AG04450 (cell line): ENCODE measurements around the gene UQCC2. TPM values are rescaled to one million over a fixed set of nuclear protein-coding genes. Genes with fewer than 3 reads are reported as not detected.

Experiments used
- CTCF ChIA-PET: fragments of 300-600, 350-600 bp; formaldehyde crosslinking; extraction: SDS; loops from one replicate; lab custom pipeline; 2022; ENCODE audit warnings: antibody characterized with exemption, inconsistent platforms; lab: Charles Lee
- POLR2A ChIA-PET: fragments of 350-600 bp; formaldehyde crosslinking; extraction: SDS; loops from one replicate; lab custom pipeline; 2021; ENCODE audit warnings: antibody characterized with exemption, inconsistent platforms; lab: Yijun Ruan, JAX
- DNase-seq: peaks from one replicate; pipeline ENCODE4 v3.0.0-alpha.2; 2011; ENCODE audit warnings: low read depth, low spot score
- H3K27ac ChIP-seq: one replicate; pipeline ENCODE4 v1.5.1; 2012; ENCODE audit warnings: low read depth, low read length, control low read depth
- H3K27me3 ChIP-seq: one replicate; pipeline ENCODE4 v1.6.0; 2012; ENCODE audit warnings: low read length; ENCODE audit not compliant: control insufficient read depth, insufficient read depth
- H3K4me3 ChIP-seq: 2 replicates; pipeline ENCODE4 v1.5.1; 2011; ENCODE audit warnings: mild to moderate bottlenecking, low read depth, low read length, control low read depth
- H3K9me3 ChIP-seq: 2 replicates; pipeline ENCODE4 v1.5.1; 2012; ENCODE audit warnings: low read length; ENCODE audit not compliant: control insufficient read depth, insufficient read depth
- CTCF ChIP-seq: IDR thresholded peaks from 2 replicates; pipeline ENCODE4 v1.5.1; 2011; ENCODE audit warnings: low read depth, low read length, control low read depth, inconsistent platforms
- polyA plus RNA-seq: library from polyadenylated mRNA; depleted of rRNA; stranded (reverse); fragments of >200 nt; gene quantifications from 2 replicates; pipeline ENCODE4 v1.2.3, GENCODE V29; 2011

The UQCC2 gene
- polyA plus RNA-seq, 1 experiment, result 67.9 TPM

GRCh38 chr6:33697845-33698244, 13.7 kb downstream of the UQCC2 start:
- Histone ChIP-seq H3K4me3 (no peak overlapping the region), H3K9me3 (no peaks in the 10 kb centered on the region; the same call in 1 of the 2 replicates), H3K27ac (no peak overlapping the region), H3K27me3 (no peaks in the 10 kb centered on the region)
- DNase-seq, result no peak
- CTCF ChIA-PET, result interaction anchor here (0.8 to 2.0 kb wide), 6 partner anchors 14 to 119 kb away, joined by 3 to 17 read pairs (median 4); partner anchors contain the start of gene UQCC2
- POLR2A ChIA-PET, result no interaction called here
- no peak for TF ChIP-seq CTCF

GRCh38 chr6:33696548-33697518, 14.7 kb downstream of the UQCC2 start:
- CTCF ChIA-PET, result interaction anchor here (0.6 to 2.0 kb wide), 8 partner anchors 9 to 118 kb away, joined by 3 to 17 read pairs (median 4); partner anchors contain the start of gene UQCC2

GRCh38 chr6:33696076-33696475, 15.4 kb downstream of the UQCC2 start:
- H3K4me3 ChIP-seq, result no peak overlapping the region
- no peak overlapping the region for H3K27ac ChIP-seq
- ChIA-PET CTCF (interaction anchor here (1.6 to 2.0 kb wide), 2 partner anchors 106 to 109 kb away, joined by 5 to 17 read pairs; no protein-coding TSS in a partner anchor), POLR2A (no interaction called here)
- no peak for TF ChIP-seq CTCF
- H3K9me3 ChIP-seq, result no peaks in the 10 kb centered on the region; the same call in 1 of the 2 replicates
- no peaks in the 10 kb centered on the region for H3K27me3 ChIP-seq
- DNase-seq, result no peak

More at GRCh38 chr6:33696548-33697518, 14.7 kb downstream of the UQCC2 start:
- no peak overlapping the region for H3K4me3 ChIP-seq
- no peak overlapping the region for H3K27ac ChIP-seq
- no peaks in the 10 kb centered on the region for H3K27me3 ChIP-seq
- POLR2A ChIA-PET, result no interaction called here
- no peaks in the 10 kb centered on the region; the same call in 1 of the 2 replicates for H3K9me3 ChIP-seq
- no peak for TF ChIP-seq CTCF
- DNase-seq, result peak; percentile 15

GRCh38 chr6:33695451-33695887, 16.0 kb downstream of the UQCC2 start:
- no peak overlapping the region for H3K4me3 ChIP-seq
- CTCF ChIA-PET, result interaction anchor here (2.0 to 2.5 kb wide), 2 partner anchors 16 to 106 kb away, joined by 8 to 9 read pairs; partner anchors contain the start of gene UQCC2
- no peaks in the 10 kb centered on the region; the same call in 1 of the 2 replicates for H3K9me3 ChIP-seq
- H3K27me3 ChIP-seq, result no peaks in the 10 kb centered on the region
- no peak for DNase-seq
- POLR2A ChIA-PET, result no interaction called here
- no peak for TF ChIP-seq CTCF
- H3K27ac ChIP-seq, result no peak overlapping the region
